Activated gamma-delta T cell (primary cell): ENCODE data around the gene SHF.
"Not testable (repeated sequence)": the region's sequence is repeated elsewhere in the genome, so short reads cannot be mapped to it uniquely, and the experiment has no call there.

Experiments used
- DNase-seq: peaks from one replicate; lab custom pipeline; 2025; lab: John Stamatoyannopoulos, UW

The SHF gene

GRCh38 chr15:45146405-45146804 lies 41.4 kb downstream of the SHF start:
- DNase-seq: no peak

GRCh38 chr15:45144775-45145174 lies 43.0 kb downstream of the SHF start:
- no peak for DNase-seq

GRCh38 chr15:45143946-45144345 lies 43.8 kb downstream of the SHF start:
- no peak for DNase-seq

GRCh38 chr15:45143056-45143455 lies 44.7 kb downstream of the SHF start:
- DNase-seq: no peak

- DNase-seq: no peak
Measured at GRCh38 chr15:45141386-45141785, 46.4 kb downstream of the SHF start.

- no peak for DNase-seq
Measured at GRCh38 chr15:45140557-45141250, 47.1 kb downstream of the SHF start.

- no peak for DNase-seq
Measured at GRCh38 chr15:45139770-45140169, 48.0 kb downstream of the SHF start.

- DNase-seq: no peak
Measured at GRCh38 chr15:45138814-45139765, 48.7 kb downstream of the SHF start.

- no peak for DNase-seq
Measured at GRCh38 chr15:45137703-45138102, 50.1 kb downstream of the SHF start.

- DNase-seq: no peak
Measured at GRCh38 chr15:45136378-45136764, 51.4 kb downstream of the SHF start.

- DNase-seq: not testable (repeated sequence)
Measured at GRCh38 chr15:45135705-45136377, 51.9 kb downstream of the SHF start.

GRCh38 chr15:45134682-45135604 lies 52.8 kb downstream of the SHF start:
- no peak for DNase-seq

GRCh38 chr15:45134046-45134445 lies 53.7 kb downstream of the SHF start:
- DNase-seq: no peak

- no peak for DNase-seq
Measured at GRCh38 chr15:45133561-45133920, 54.2 kb downstream of the SHF start.

- DNase-seq: no peak
Measured at GRCh38 chr15:45132844-45133560, 54.8 kb downstream of the SHF start.

GRCh38 chr15:45131510-45131909 lies 56.3 kb downstream of the SHF start:
- no peak for DNase-seq

GRCh38 chr15:45130291-45131000 lies 57.3 kb downstream of the SHF start:
- DNase-seq: no peak

- no peak for DNase-seq
Measured at GRCh38 chr15:45129651-45130129, 58.1 kb downstream of the SHF start, which contains the start of the genes DUOX1 and DUOXA1. Gene DUOX1, plus strand, starts transcription at chr15:45129994. Its CDS starts 1,973 bp downstream, at chr15:45131967. Gene DUOXA1, minus strand, starts transcription at chr15:45129879. Its CDS starts 6,865 bp downstream, at chr15:45123014.

GRCh38 chr15:45128971-45129639 lies 58.7 kb downstream of the SHF start:
- DNase-seq: no peak
